Heart left ventricle (tissue), 16 donors: Measurements from ENCODE around the gene ARPP21. TPM values are rescaled to one million over a fixed set of nuclear protein-coding genes. Genes with fewer than 3 reads are reported as not detected.

ENCODE experiments used
- ATAC-seq, 4 donors: fragments of 200-7000 bp; cut with Tn5 transposase; one replicate each; pipeline ENCODE4 v1.9.1; 2020 to 2022; ENCODE audit warnings: moderate library complexity in 4 of 4, mild to moderate bottlenecking in 3 of 4, moderate number of reproducible peaks in 1 of 4
- DNase-seq, 5 donors: peaks; one replicate each; pipeline ENCODE4 v3.0.0-alpha.2; 2020
- H3K27ac ChIP-seq, 12 donors: fragments of 200-600 bp; sonication (generic) in 4 of 12; one replicate each; pipeline versions ENCODE4 v1.5.0 to v1.8.0; 2016 to 2022; ENCODE audit warnings: mild to moderate bottlenecking in 2 of 12
- H3K27me3 ChIP-seq, 9 donors: fragments of 200-600 bp; sonication (generic) in 2 of 9; one replicate each; pipeline versions ENCODE4 v1.5.1 to v1.8.0; 2016 to 2022; ENCODE audit warnings: mild to moderate bottlenecking in 3 of 9
- H3K36me3 ChIP-seq, 9 donors: fragments of 200-600 bp; sonication (generic) in 2 of 9; one replicate each; pipeline versions ENCODE4 v1.5.0 to v1.8.0; 2018 to 2022; ENCODE audit warnings: mild to moderate bottlenecking in 2 of 9
- H3K4me1 ChIP-seq, 12 donors: fragments of 200-600 bp; sonication (generic) in 4 of 12; one replicate each; pipeline versions ENCODE4 v1.5.0 to v1.8.0; 2016 to 2022; ENCODE audit warnings: mild to moderate bottlenecking in 3 of 12
- H3K4me3 ChIP-seq, 12 donors: fragments of 200-600 bp; sonication (generic) in 4 of 12; one replicate each; pipeline versions ENCODE4 v1.5.0 to v1.8.0; 2017 to 2022; ENCODE audit warnings: mild to moderate bottlenecking in 9 of 12, moderate library complexity in 4 of 12
- H3K9me3 ChIP-seq, 12 donors: fragments of 200-600 bp; sonication (generic) in 4 of 12; one replicate each; pipeline versions ENCODE4 v1.5.0 to v1.8.0; 2016 to 2022; ENCODE audit warnings: mild to moderate bottlenecking in 1 of 12
- POLR2A ChIP-seq, 2 donors: fragments of 450-650 bp; IDR thresholded peaks; one replicate each; pipeline ENCODE4 v1.6.1; 2017; ENCODE audit warnings: antibody characterized with exemption in 2 of 2, mild to moderate bottlenecking in 2 of 2, moderate library complexity in 2 of 2
- WGBS, 4 donors: extraction: QIAGEN DNeasy Blood & Tissue Kit in 2 of 4; methylation state at CpG; one replicate each; pipeline versions ENCODE4 v1.1.5 to v1.1.7; 2013 to 2018; 5-methylcytosine and 5-hydroxymethylcytosine counted together
- intact Hi-C, 10 donors: fragments of 100-400 bp; cut with DNase I; formaldehyde crosslinking; loops; one replicate each; pipeline versions ENCODE4 v1.11.1 to v1.14.2; 2022
- polyA plus RNA-seq, 2 donors: library from polyadenylated mRNA; stranded (reverse); fragments of 200-250 nt; gene quantifications; one replicate each; pipeline ENCODE4 v1.2.3, GENCODE V29; 2013
- total RNA-seq, 9 donors: library from RNA; depleted of rRNA in 2 of 9; stranded (reverse); fragments of >200 nt in 2 of 9; fragmentation: NEBNext Ultra II Directional in 3 of 9; extraction: Animal tissue kit (Norgen Biotek cat#: 25700) in 3 of 9; gene quantifications; one replicate each; pipeline versions ENCODE4 v1.1.0 to v1.2.4, GENCODE V29; 2016 to 2023
- TF ChIP-seq, protein P1 (sequence below), 12 donors: fragments of 200-600 bp; sonication (generic) in 4 of 12; IDR thresholded peaks; one replicate each; pipeline versions ENCODE4 v1.5.0 to v1.8.0; 2018 to 2022; ENCODE audit warnings: antibody characterized with exemption in 12 of 12, mild to moderate bottlenecking in 5 of 12
- donor health status: ischemic (EF 13 %, LVEDD 7.1; RV severe dilation, severe dysfunction).
- donor health status: healthy with polysubstance abuse.
- donor health status: DM: no; HTN: yes; CAD: no.
- donor health status: DM: no; HTN: no; CAD: no.
- donor health status: ischemic (EF 25% LVEDD 6.9; RV normal size, moderate dysfunction).
- donor health status: ischemic (EF 25% LVEDD 5.7; RV mildly dilated, moderate dysfunction).
- donor health status: healthy.
- donor health status: DM: yes; HTN: yes; CAD: no.
- donor health status: ischemic (EF 35%, LVEDD 5.7; RV mildly dilated, moderate dysfunction).
- donor health status: nonischemic (EF 11% LVEDD 7.7; RV severe dilation, severe dysfunction).
- donor health status: DM: yes; HTN: yes; CAD: no.
- donor health status: PGD.
- donor health status: ischemic (EF 29% LVEDD 5.4; RV normal size, mild dysfunction).
- donor health status: nonischemic (EF 23%, LVEDD 6.1; RV moderate dilation, normal function).

The ARPP21 gene
- total and polyA plus RNA-seq, 11 donors: 0.01 to 0.98 TPM; not detected in 9

DNA sequence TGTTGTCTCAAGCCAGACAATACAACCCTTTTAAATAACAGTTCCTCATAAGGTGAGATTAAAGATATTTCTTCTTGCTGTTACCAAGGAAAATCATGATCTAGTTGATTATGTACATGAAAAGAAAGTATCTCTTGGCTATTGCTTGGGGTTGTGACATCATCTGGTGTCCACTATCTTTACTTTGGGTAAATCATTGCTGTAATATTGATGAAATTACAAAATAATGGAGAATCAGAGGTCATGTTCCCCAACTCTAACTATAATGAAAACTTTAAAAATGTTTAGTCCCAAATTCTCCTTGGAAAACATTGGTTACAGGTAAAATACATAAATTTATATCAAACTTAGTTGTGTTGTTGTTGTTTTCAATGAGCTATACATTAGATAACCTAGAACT is 142.2 kb downstream of the ARPP21 start:
- Histone ChIP-seq H3K27ac (no peak overlapping the region), H3K4me3 (no peak overlapping the region), H3K27me3 (no peaks in the 10 kb centered on the region), H3K9me3 (no peaks in the 10 kb centered on the region), H3K36me3 (no peaks in the 10 kb centered on the region), H3K4me1 (no peaks in the 10 kb centered on the region)
- DNase-seq (no peak), ATAC-seq (no peak)
- intact Hi-C loops: no loop called here
- TF ChIP-seq POLR2A (IDR thresholded peaks at IDR 0.05): no peak
- TF ChIP-seq, protein P1, sequence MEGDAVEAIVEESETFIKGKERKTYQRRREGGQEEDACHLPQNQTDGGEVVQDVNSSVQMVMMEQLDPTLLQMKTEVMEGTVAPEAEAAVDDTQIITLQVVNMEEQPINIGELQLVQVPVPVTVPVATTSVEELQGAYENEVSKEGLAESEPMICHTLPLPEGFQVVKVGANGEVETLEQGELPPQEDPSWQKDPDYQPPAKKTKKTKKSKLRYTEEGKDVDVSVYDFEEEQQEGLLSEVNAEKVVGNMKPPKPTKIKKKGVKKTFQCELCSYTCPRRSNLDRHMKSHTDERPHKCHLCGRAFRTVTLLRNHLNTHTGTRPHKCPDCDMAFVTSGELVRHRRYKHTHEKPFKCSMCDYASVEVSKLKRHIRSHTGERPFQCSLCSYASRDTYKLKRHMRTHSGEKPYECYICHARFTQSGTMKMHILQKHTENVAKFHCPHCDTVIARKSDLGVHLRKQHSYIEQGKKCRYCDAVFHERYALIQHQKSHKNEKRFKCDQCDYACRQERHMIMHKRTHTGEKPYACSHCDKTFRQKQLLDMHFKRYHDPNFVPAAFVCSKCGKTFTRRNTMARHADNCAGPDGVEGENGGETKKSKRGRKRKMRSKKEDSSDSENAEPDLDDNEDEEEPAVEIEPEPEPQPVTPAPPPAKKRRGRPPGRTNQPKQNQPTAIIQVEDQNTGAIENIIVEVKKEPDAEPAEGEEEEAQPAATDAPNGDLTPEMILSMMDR (IDR thresholded peaks at IDR 0.05): no peak

DNA sequence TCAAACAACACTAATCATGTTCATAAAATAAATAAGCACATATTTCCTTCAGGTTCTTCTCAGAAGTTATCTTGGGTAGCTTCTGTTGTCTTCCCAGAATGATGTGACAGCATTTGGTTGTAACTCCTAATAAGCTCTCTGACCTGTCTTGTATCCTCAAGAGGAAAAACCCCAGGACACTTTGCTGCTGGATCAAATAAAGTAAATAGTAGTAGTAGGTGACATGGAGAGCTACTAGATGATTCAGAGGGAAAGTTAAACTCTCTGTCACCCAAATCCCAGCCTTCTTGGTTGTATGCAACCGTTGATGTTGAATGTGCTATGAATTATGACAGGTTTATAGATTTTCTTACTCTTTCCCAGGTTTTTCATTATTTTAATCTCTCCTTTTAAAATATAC is 143.0 kb downstream of the ARPP21 start:
- no peak for ATAC-seq
- intact Hi-C loops: no loop called here
- 85 to 93% (median 89%) methylated on average over 1 of the region's 1 CpG for WGBS, 4 donors
- H3K36me3 ChIP-seq: no peaks in the 10 kb centered on the region
- no peak overlapping the region for H3K27ac ChIP-seq
- no peak for TF ChIP-seq POLR2A (IDR thresholded peaks at IDR 0.05)
- TF ChIP-seq, protein P1 (IDR thresholded peaks at IDR 0.05): no peak
- H3K4me3 ChIP-seq: no peak overlapping the region
- no peaks in the 10 kb centered on the region for H3K4me1 ChIP-seq
- H3K9me3 ChIP-seq: no peaks in the 10 kb centered on the region
- no peak for DNase-seq
- no peaks in the 10 kb centered on the region for H3K27me3 ChIP-seq

DNA sequence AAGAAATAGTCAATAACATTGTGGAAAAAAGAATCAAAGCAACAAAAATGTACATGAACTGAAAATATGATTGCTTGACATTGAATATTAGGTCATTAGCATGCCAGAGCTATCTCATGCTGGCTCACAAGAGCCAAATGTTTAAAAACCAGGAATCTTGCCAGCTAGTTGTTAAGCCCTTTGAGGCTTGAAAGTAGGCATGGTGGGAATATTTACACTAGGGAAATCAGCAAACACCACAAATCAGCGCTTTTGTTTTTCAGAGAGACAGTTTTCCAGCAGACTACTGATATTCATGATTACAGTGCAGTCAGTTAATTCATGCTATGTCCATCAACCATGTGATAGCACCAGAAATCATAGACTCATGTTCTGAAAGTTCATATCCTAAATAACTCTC is 144.8 kb downstream of the ARPP21 start:
- DNase-seq (no peak), ATAC-seq (no peak)
- Histone ChIP-seq H3K4me1 (peaks cover 0 to 3% (median 0%) of the 10 kb centered on the region in 12 donors), H3K4me3 (no peak overlapping the region), H3K9me3 (no peaks in the 10 kb centered on the region), H3K27ac (no peak overlapping the region), H3K36me3 (no peaks in the 10 kb centered on the region), H3K27me3 (no peaks in the 10 kb centered on the region)
- TF ChIP-seq POLR2A (IDR thresholded peaks at IDR 0.05): no peak
- TF ChIP-seq, protein P1 (IDR thresholded peaks at IDR 0.05): no peak
- intact Hi-C loops: no loop called here
- WGBS, 4 donors: 70 to 88% (median 83%) methylated on average over 1 of the region's 1 CpG

DNA sequence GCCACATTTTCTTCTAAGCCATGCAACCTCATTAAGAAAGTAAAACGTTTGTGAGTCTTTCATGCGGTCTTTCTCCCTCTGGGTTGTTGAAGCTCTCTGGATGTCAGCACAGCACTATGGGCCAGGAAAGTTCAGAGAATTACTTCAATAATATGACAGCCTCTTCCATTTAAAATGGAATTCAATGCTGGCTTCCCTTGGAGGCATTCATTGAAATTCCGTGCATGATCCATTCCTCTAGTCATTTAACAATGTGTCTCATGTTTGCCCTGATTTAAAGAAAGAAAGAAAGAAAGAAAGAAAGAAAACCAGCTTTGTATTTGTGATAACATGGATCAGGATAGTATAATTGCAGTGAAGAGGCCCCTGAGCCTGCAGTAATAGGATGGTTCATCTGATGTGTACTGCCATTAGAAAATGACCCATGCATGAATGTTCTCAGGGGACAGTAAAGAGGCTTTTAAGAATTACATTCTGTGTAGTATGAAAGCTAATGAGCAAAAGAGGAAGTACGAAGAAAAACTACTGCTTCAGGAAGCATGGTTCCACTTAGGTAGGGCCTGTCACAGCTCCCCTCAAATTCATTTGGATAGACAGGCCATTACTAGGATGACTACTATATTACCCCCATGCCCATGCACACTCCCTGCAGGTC is 146.0 kb downstream of the ARPP21 start:
- Histone ChIP-seq H3K4me1 (peaks cover 0 to 4% (median 0%) of the 10 kb centered on the region in 12 donors), H3K36me3 (no peaks in the 10 kb centered on the region), H3K4me3 (no peak overlapping the region), H3K9me3 (no peaks in the 10 kb centered on the region), H3K27ac (no peak overlapping the region), H3K27me3 (no peaks in the 10 kb centered on the region)
- no peak for ATAC-seq
- TF ChIP-seq POLR2A (IDR thresholded peaks at IDR 0.05): no peak
- TF ChIP-seq, protein P1 (IDR thresholded peaks at IDR 0.05): no peak
- DNase-seq: no peak
- 86 to 90% (median 88%) methylated on average over 4 of the region's 4 CpGs for WGBS, 4 donors
- intact Hi-C loops: no loop called here
